ENCODE results near the gene ZNF700. TPM values are rescaled to one million over a fixed set of nuclear protein-coding genes. Genes with fewer than 3 reads are reported as not detected.
"Not testable (repeated sequence)": the region's sequence is repeated elsewhere in the genome, so short reads cannot be mapped to it uniquely, and the experiment has no call there.

Gene ZNF700
- total RNA-seq, 1 experiment from 2014 or later, result 9.3 TPM

DNA sequence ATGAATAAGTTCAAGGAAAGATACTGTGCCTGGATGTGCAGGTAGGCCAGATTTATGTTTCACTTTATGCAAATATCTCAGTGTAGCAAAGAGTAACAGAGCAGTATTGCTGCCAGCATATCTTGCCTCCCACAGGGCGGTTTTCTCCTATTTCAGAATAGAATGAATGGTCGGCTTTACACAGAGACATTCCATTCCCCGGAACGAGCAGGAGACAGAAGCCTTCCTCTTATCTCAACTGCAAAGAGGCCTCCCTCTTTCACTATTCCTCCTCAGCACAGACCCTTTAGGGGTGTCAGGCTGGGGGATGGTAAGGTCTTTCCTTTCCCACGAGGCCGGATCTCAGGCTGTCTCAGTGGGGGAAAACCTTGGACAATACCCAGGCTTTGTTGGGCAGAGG lies 35.0 kb upstream of the ZNF700 start:
- not testable (repeated sequence) for BruUV-seq (replicated peaks)

DNA sequence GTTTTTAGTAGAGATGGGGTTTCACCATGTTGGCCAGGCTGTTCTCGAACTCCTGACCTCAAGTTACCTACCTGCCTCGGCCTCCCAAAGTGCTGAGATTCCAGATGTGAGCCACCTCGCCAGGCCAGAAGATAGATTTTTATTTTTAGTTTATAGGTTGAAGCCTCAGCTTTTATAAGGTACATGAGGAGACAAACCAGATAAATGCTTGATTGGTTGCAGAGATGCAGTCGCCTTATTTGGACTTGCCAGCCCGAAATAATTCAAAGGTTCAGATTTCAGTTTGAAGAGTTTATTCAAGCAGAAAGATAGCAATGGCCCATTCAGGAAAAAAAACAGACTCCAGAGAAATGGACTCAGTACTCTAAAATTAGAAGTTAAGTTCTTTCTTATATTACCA lies 34.3 kb upstream of the ZNF700 start:
- ChIA-PET POLR2A (no interaction called here), CTCF (no interaction called here), RAD21 (ENCODE audit: low non-redundant PET in 1 of 2, low total read pairs in 2 of 2, uncharacterized antibody in 2 of 2, unreplicated experiment in 2 of 2) (no interaction called here)
- Histone ChIP-seq H3K9me2 (ENCODE audit: insufficient read depth) (no peaks in the 10 kb centered on the region), H3K4me3 (replicated peaks in 1 of 2; ENCODE audit: low read depth in 1 of 2, low read length in 2 of 2) (no peak overlapping the region), H3K4me1 (ENCODE audit: control insufficient read depth in 1 of 2, insufficient read depth in 2 of 2, low read length in 2 of 2) (no peaks in the 10 kb centered on the region), H3K36me3 (ENCODE audit: control insufficient read depth in 1 of 2, insufficient read depth in 2 of 2, low read length in 2 of 2) (no peaks in the 10 kb centered on the region), H2AFZ (ENCODE audit: low read depth, low read length, poor library complexity, severe bottlenecking) (no peak overlapping the region), H3K27me3 (ENCODE audit: insufficient read depth, low read length) (no peaks in the 10 kb centered on the region), H3K27ac (ENCODE audit: low read depth, low read length) (no peak overlapping the region), H3K9ac (ENCODE audit: low read length) (no peak overlapping the region), H3K79me2 (ENCODE audit: insufficient read depth, low read length) (no peaks in the 10 kb centered on the region), H3K9me3 (ENCODE audit: control insufficient read depth in 1 of 2, insufficient read depth in 1 of 2, low read depth in 1 of 2, low read length in 2 of 2) (peaks cover 8 to 14% of the 10 kb centered on the region in 2 experiments; a peak in 2 of 4 replicates), H3K4me2 (ENCODE audit: low read length) (no peak overlapping the region), H4K20me1 (ENCODE audit: insufficient read depth) (no peaks in the 10 kb centered on the region)
- DNase-seq (ENCODE audit: low read depth, low spot score) (no peak), ATAC-seq (no peak)
- intact Hi-C loops (cut with micrococcal nuclease), result no loop called here
- no TSS peak for BruUV-seq (replicated peaks)
- TF ChIP-seq SIN3A (IDR thresholded peaks at IDR 0.05; ENCODE audit: low read depth), result no peak
- no peak for TF ChIP-seq CEBPB (IDR thresholded peaks at IDR 0.05; ENCODE audit: low read depth)
- TF ChIP-seq, protein P1, sequence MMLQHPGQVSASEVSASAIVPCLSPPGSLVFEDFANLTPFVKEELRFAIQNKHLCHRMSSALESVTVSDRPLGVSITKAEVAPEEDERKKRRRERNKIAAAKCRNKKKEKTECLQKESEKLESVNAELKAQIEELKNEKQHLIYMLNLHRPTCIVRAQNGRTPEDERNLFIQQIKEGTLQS (IDR thresholded peaks at IDR 0.05), result no peak
- no peak for TF ChIP-seq POLR2A (IDR thresholded peaks at IDR 0.05; ENCODE audit: borderline replicate concordance, extremely low read depth, insufficient read depth, insufficient read length)
- TF ChIP-seq YY1 (IDR thresholded peaks at IDR 0.05; ENCODE audit: extremely low read depth, insufficient replicate concordance, low read depth, low read length), result no peak
- TF ChIP-seq RAD21 (IDR thresholded peaks at IDR 0.05; ENCODE audit: low read depth), result no peak
- TF ChIP-seq POLR2AphosphoS5 (IDR thresholded peaks at IDR 0.05; ENCODE audit: low read depth, low read length), result no peak
- TF ChIP-seq, protein P2, sequence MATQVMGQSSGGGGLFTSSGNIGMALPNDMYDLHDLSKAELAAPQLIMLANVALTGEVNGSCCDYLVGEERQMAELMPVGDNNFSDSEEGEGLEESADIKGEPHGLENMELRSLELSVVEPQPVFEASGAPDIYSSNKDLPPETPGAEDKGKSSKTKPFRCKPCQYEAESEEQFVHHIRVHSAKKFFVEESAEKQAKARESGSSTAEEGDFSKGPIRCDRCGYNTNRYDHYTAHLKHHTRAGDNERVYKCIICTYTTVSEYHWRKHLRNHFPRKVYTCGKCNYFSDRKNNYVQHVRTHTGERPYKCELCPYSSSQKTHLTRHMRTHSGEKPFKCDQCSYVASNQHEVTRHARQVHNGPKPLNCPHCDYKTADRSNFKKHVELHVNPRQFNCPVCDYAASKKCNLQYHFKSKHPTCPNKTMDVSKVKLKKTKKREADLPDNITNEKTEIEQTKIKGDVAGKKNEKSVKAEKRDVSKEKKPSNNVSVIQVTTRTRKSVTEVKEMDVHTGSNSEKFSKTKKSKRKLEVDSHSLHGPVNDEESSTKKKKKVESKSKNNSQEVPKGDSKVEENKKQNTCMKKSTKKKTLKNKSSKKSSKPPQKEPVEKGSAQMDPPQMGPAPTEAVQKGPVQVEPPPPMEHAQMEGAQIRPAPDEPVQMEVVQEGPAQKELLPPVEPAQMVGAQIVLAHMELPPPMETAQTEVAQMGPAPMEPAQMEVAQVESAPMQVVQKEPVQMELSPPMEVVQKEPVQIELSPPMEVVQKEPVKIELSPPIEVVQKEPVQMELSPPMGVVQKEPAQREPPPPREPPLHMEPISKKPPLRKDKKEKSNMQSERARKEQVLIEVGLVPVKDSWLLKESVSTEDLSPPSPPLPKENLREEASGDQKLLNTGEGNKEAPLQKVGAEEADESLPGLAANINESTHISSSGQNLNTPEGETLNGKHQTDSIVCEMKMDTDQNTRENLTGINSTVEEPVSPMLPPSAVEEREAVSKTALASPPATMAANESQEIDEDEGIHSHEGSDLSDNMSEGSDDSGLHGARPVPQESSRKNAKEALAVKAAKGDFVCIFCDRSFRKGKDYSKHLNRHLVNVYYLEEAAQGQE (IDR thresholded peaks at IDR 0.05; ENCODE audit: low read depth), result no peak
- TF ChIP-seq FOSL1 (IDR thresholded peaks at IDR 0.05; ENCODE audit: low read depth), result no peak
- TF ChIP-seq, protein P3, sequence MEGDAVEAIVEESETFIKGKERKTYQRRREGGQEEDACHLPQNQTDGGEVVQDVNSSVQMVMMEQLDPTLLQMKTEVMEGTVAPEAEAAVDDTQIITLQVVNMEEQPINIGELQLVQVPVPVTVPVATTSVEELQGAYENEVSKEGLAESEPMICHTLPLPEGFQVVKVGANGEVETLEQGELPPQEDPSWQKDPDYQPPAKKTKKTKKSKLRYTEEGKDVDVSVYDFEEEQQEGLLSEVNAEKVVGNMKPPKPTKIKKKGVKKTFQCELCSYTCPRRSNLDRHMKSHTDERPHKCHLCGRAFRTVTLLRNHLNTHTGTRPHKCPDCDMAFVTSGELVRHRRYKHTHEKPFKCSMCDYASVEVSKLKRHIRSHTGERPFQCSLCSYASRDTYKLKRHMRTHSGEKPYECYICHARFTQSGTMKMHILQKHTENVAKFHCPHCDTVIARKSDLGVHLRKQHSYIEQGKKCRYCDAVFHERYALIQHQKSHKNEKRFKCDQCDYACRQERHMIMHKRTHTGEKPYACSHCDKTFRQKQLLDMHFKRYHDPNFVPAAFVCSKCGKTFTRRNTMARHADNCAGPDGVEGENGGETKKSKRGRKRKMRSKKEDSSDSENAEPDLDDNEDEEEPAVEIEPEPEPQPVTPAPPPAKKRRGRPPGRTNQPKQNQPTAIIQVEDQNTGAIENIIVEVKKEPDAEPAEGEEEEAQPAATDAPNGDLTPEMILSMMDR (IDR thresholded peaks at IDR 0.05 in 2 of 3, conservative IDR thresholded peaks at IDR 0.05 in 1 of 3; ENCODE audit: borderline replicate concordance in 1 of 3, insufficient read depth in 1 of 3, low read depth in 2 of 3, low read length in 2 of 3), result no peak
- TF ChIP-seq ELF1 (IDR thresholded peaks at IDR 0.05; ENCODE audit: borderline replicate concordance, low read depth), result no peak
- no peak for TF ChIP-seq EGR1 (IDR thresholded peaks at IDR 0.05; ENCODE audit: low read depth)
- no peak for TF ChIP-seq SP1 (IDR thresholded peaks at IDR 0.05; ENCODE audit: low read depth)
- no peak for TF ChIP-seq SRF (IDR thresholded peaks at IDR 0.05; ENCODE audit: low read depth)
- TF ChIP-seq, protein P4, sequence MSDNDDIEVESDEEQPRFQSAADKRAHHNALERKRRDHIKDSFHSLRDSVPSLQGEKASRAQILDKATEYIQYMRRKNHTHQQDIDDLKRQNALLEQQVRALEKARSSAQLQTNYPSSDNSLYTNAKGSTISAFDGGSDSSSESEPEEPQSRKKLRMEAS (IDR thresholded peaks at IDR 0.05), result no peak
- TF ChIP-seq EZH2 (IDR thresholded peaks at IDR 0.05), result no peak
- TF ChIP-seq TCF7L2 (IDR thresholded peaks at IDR 0.05; ENCODE audit: borderline replicate concordance, extremely low read depth, insufficient read depth, insufficient read length), result no peak

More for the DNA sequence above, 35.0 kb upstream of the ZNF700 start:
- RAD21 ChIA-PET (ENCODE audit: low non-redundant PET in 1 of 2, low total read pairs in 2 of 2, uncharacterized antibody in 2 of 2, unreplicated experiment in 2 of 2); H3K4me2 ChIP-seq (ENCODE audit: low read length); H3K36me3 ChIP-seq (ENCODE audit: control insufficient read depth in 1 of 2, insufficient read depth in 2 of 2, low read length in 2 of 2); intact Hi-C loops (cut with micrococcal nuclease); POLR2A ChIA-PET; H4K20me1 ChIP-seq (ENCODE audit: insufficient read depth); DNase-seq (ENCODE audit: low read depth, low spot score); H3K9ac ChIP-seq (ENCODE audit: low read length); H3K4me1 ChIP-seq (ENCODE audit: control insufficient read depth in 1 of 2, insufficient read depth in 2 of 2, low read length in 2 of 2); H3K27ac ChIP-seq (ENCODE audit: low read depth, low read length); H2AFZ ChIP-seq (ENCODE audit: low read depth, low read length, poor library complexity, severe bottlenecking); CTCF ChIA-PET; H3K4me3 ChIP-seq (replicated peaks in 1 of 2; ENCODE audit: low read depth in 1 of 2, low read length in 2 of 2); H3K27me3 ChIP-seq (ENCODE audit: insufficient read depth, low read length); H3K79me2 ChIP-seq (ENCODE audit: insufficient read depth, low read length); H3K9me2 ChIP-seq (ENCODE audit: insufficient read depth); ATAC-seq: not testable (repeated sequence)
- H3K9me3 ChIP-seq (ENCODE audit: control insufficient read depth in 1 of 2, insufficient read depth in 1 of 2, low read depth in 1 of 2, low read length in 2 of 2), result peaks cover 8 to 14% of the 10 kb centered on the region in 2 experiments; a peak in 2 of 4 replicates
